HT-29 (cell line): ENCODE measurements around the gene SPECC1. TPM values are rescaled to one million over a fixed set of nuclear protein-coding genes. Genes with fewer than 3 reads are reported as not detected.
"Not testable (repeated sequence)": the region's sequence is repeated elsewhere in the genome, so short reads cannot be mapped to it uniquely, and the experiment has no call there.

Experiments
- DNase-seq: peaks from one replicate; pipeline ENCODE4 v3.0.0-alpha.2; 2015; ENCODE audit warnings: low spot score
- small RNA-seq: library from RNA; depleted of rRNA; stranded (forward); fragments of <200 nt; gene quantifications from one replicate; pipeline ENCODE3, GENCODE V24; 2014
- total RNA-seq: library from RNA; depleted of rRNA; stranded (reverse); fragments of >200 nt; shearing (Covaris generic); gene quantifications from 2 replicates; pipeline ENCODE4 v1.2.3, GENCODE V29; 2014; rRNA removed

The SPECC1 gene
- total RNA-seq, 1 experiment from 2014 or later = 10.2 TPM

DNA sequence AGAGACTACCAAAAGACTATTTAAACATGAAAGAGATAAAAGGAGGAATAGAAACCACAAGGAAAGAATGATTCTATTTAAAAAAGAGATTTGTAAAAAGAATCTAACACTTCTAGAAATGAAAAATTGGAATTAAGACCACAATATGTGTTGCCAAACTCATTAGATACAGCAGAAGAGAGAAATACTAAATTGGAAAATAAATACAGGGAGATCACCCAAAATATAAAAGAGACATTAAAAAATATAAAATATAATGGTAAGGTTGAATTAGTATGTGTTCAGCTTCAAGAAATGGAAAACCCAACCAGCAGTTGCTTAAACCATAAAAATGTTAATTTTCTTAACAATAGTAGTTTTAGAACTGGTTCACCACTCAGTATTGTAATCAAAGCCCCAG is 297.8 kb downstream of the SPECC1 start:
- no peak for DNase-seq

DNA sequence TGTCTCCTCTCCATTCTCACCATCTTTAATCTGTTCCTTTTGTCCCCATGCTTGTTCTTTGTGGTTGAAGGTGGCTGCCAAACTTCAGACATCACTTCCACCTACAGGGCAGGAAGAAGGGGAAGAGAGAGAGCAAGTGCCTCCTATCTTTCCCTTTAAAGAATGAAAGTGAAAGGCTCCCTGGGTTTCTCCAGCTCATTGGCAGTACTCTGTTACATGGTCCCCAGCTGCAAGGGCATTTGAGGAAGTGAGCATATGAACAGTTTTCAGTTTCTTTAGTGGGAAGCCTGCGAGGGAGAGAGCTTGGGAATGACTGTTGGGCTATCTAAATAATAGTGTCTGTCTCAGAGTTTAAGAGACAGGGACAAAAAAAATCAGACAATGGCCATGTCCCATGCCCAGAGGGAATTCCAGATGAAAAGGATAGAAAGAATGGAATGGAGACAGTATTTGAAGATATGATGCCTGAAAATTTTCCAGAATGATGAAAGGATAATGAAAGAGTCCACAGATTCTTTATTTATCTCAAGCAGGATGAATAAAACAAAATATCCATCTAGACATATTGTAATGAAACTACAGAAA is 298.3 kb downstream of the SPECC1 start:
- DNase-seq = no peak

DNA sequence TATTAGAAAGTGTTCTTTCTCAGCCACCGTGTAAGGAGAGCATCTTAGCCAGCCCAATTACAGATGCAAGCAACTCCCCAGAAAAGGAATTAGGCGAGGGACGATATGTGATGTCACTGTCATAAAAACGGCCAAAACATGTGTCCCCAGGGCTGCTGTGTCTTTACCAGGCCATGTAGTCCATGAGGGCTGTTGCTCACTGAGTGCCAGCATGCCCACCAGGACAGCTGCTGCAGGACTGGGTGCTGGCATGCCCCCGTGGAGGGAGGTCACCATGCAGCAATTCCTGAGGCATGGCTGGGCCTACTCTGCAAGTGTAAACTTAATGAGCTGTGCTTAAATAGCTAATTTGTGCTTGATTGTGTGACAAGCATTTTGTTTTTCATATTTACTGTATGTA is 301.3 kb downstream of the SPECC1 start:
- no peak for DNase-seq

GRCh38 chr17:20313306-20313705 is 304.1 kb downstream of the SPECC1 start:
- DNase-seq = no peak

DNA sequence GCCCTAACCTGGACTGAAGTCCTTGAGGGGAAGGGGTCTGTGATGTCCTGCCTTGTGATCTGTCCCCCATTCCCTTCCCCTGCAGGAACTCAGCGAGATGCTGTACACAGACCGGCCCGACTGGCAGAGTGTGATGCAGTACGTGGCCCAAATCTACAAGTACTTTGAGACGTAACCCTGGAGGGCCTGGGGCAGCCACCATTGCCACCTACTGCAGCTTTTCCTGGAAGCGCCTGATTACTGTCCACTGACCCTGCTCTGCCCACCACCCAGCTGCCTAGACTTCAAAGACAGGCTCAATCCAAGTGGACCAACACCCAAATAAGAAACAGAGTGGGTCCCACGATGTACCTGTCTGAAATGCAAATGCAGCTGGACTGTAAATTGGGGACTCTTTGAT is 304.7 kb downstream of the SPECC1 start:
- no peak for DNase-seq

DNA sequence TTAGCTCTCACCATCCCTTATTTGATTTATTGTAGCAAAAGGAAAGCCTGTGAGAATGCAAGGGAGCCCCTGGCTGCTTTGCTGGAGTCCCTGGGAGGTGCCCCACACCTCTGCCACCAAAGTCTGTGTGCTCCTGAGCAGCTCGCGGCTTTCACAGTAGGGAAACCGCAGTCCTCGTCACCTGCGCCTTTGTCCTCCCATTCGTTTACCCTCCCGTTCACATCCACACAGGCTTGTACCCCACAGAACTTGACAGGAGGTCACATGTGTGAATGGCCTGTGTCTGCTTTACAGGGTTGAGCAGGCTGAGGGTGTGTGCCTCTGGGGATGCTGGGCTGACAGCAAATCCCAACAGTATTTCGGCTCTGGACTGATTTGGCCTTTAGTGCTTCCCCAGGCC is 305.7 kb downstream of the SPECC1 start:
- DNase-seq = no peak

- no peak for DNase-seq
Measured at GRCh38 chr17:20315311-20315710, 306.2 kb downstream of the SPECC1 start.

DNA sequence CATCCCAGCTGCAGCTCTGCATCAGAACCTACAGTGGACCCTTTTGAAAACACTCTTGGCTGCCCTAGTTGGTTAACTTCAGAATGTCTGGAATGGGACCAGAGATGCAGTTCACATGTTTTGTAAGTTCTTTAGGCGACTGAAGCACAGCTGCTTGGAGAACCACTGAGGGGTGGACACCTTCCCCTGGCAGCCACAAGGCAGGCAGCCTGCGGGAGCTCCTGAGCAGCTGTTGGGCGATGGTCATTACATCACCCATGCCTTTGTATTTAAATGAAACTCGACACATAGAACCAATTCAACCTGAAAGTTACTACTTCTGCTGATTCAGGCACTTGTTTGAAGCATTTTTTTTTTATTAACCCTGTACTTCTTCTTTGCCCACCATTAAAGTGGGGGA is 306.7 kb downstream of the SPECC1 start:
- no peak for DNase-seq

GRCh38 chr17:20320535-20321229 is 311.5 kb downstream of the SPECC1 start:
- peak; percentile 50 for DNase-seq

GRCh38 chr17:20321357-20321756 is 312.2 kb downstream of the SPECC1 start:
- not testable (repeated sequence) for DNase-seq

GRCh38 chr17:20327739-20328138 is 318.6 kb downstream of the SPECC1 start:
- not testable (repeated sequence) for DNase-seq

DNA sequence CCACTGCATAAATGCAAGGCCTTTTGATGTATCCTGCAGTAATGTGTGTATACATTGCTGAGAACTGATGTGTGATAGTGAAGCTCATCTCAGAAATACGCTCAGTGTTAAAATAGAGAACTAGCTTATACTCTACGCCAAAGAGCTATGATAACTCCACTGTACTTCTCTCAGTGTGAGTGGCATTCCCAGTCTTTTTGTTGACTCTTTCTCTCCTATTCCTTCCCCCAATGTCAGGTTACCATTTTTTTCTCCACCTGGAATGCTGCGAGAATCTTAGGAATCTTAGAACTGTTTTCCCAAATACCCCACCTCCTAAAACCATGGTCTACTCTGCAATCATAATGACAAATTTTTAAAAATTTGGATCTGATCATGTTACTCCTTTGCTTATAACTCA is 342.2 kb downstream of the SPECC1 start:
- DNase-seq = not testable (repeated sequence)

GRCh38 chr17:20352567-20352966 is 343.4 kb downstream of the SPECC1 start:
- DNase-seq = not testable (repeated sequence)

DNA sequence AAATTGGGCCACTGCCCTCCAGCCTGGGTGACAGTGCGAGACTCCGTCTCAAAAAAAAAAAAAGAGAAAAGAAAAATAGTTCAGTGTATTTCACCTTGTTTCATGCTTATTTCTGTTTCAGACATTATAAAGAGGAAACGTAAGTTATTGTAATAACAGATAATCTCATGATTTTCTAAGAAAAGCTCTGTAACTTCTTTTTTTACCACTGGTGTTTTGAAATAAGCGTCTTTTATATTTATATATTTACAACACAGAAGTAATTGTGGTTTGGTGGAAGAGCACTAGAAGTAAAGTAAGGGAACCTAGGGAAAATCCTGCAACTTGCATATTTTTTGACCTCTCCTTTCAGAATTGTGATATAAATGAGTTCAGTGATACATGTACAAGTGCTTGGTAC is 354.7 kb downstream of the SPECC1 start:
- DNase-seq = not testable (repeated sequence)

Small RNA genes within 50 kb of the gene (small RNA-seq; reads per million reads assigned to genes)
- not detected for gene AC008088.1
- not detected for gene RNU6-1057P
- not detected for gene RNU6-258P
- not detected for gene RNU6-467P

Other genes starting within 250 kb of the SPECC1 start
- gene ULK2, start 141.4 kb upstream of the SPECC1 start, total RNA-seq = 0.13 and 1.5 TPM in 2 replicates
- 4.4 and 5.9 TPM in 2 replicates for gene AKAP10, start 31.5 kb upstream of the SPECC1 start, total RNA-seq